ENCODE measurements around the gene FBLIM1.

The FBLIM1 gene

GRCh38 chr1:15740924-15741850 lies 17.4 kb upstream of the FBLIM1 start (continued):
- TF ChIP-seq ZNF148 (tag by site-specific recombination; IDR thresholded peaks at IDR 0.05; ENCODE audit: borderline replicate concordance) (no peak), ZNF768 (tag by site-specific recombination; IDR thresholded peaks at IDR 0.05) (no peak), KLF8 (tag by site-specific recombination; IDR thresholded peaks at IDR 0.05) (peak; percentile 31; the same call in 1 of the 2 replicates), ZIC2 (tag by site-specific recombination; IDR thresholded peaks at IDR 0.05) (no peak), BCL11A (tag by site-specific recombination; IDR thresholded peaks at IDR 0.05; ENCODE audit: low read depth) (no peak), ZNF585B (tag by site-specific recombination; IDR thresholded peaks at IDR 0.05) (no peak), ZBTB7A (tag by site-specific recombination; IDR thresholded peaks at IDR 0.05; ENCODE audit: low read depth) (no peak), ZEB2 (tag by site-specific recombination; IDR thresholded peaks at IDR 0.05) (peak; percentile 73; the same call in 1 of the 2 replicates), ZNF580 (tag by site-specific recombination; IDR thresholded peaks at IDR 0.05) (no peak), INSM2 (tag by site-specific recombination; IDR thresholded peaks at IDR 0.05) (0 out of 2 replicates have a peak, but pooled peaks have one; percentile 30), GLI2 (tag by site-specific recombination; IDR thresholded peaks at IDR 0.05; ENCODE audit: borderline replicate concordance, low read depth) (no peak), ZNF366 (tag by site-specific recombination; conservative IDR thresholded peaks at IDR 0.05) (no peak; the same call in 1 of the 2 replicates), KLF7 (tag by site-specific recombination; IDR thresholded peaks at IDR 0.05; ENCODE audit: borderline replicate concordance) (no peak), ZNF335 (tag by site-specific recombination; conservative IDR thresholded peaks at IDR 0.05) (no peak), BCL11B (tag by site-specific recombination; IDR thresholded peaks at IDR 0.05; ENCODE audit: low read depth) (no peak), ZNF548 (tag by site-specific recombination; IDR thresholded peaks at IDR 0.05) (no peak), ZNF248 (tag by site-specific recombination; IDR thresholded peaks at IDR 0.05) (no peak), PATZ1 (tag by site-specific recombination; IDR thresholded peaks at IDR 0.05) (peak; percentile 55), ZNF138 (tag by site-specific recombination; IDR thresholded peaks at IDR 0.05; ENCODE audit: borderline replicate concordance) (no peak), ZNF341 (tag by site-specific recombination; IDR thresholded peaks at IDR 0.05; ENCODE audit: low read depth) (no peak), PRDM10 (tag by site-specific recombination; IDR thresholded peaks at IDR 0.05) (no peak), SCRT1 (tag by site-specific recombination; IDR thresholded peaks at IDR 0.05; ENCODE audit: borderline replicate concordance) (peak; percentile 98), ZSCAN18 (tag by site-specific recombination; IDR thresholded peaks at IDR 0.05) (no peak), ZSCAN5A (tag by site-specific recombination; IDR thresholded peaks at IDR 0.05) (no peak), ZNF701 (tag by site-specific recombination; IDR thresholded peaks at IDR 0.05) (no peak)

All from HEK293 (cell line).